LNCaP clone FGC (cell line): ENCODE results near the gene TEC.

Experiments
- DNase-seq: peaks from one replicate; pipeline ENCODE4 v3.0.0-alpha.2; 2011; ENCODE audit warnings: low read depth
- H3K4me3 ChIP-seq: 2 replicates; pipeline ENCODE4 v1.5.1; 2011; ENCODE audit warnings: mild to moderate bottlenecking, low read depth, low read length, control low read depth
- TF ChIP-seq, protein P1 (sequence below): IDR thresholded peaks from 2 replicates; pipeline ENCODE4 v1.5.1; 2012; ENCODE audit warnings: mild to moderate bottlenecking; ENCODE audit not compliant: control insufficient read depth, insufficient read depth; ENCODE audit errors: extremely low read depth

Gene TEC

DNA sequence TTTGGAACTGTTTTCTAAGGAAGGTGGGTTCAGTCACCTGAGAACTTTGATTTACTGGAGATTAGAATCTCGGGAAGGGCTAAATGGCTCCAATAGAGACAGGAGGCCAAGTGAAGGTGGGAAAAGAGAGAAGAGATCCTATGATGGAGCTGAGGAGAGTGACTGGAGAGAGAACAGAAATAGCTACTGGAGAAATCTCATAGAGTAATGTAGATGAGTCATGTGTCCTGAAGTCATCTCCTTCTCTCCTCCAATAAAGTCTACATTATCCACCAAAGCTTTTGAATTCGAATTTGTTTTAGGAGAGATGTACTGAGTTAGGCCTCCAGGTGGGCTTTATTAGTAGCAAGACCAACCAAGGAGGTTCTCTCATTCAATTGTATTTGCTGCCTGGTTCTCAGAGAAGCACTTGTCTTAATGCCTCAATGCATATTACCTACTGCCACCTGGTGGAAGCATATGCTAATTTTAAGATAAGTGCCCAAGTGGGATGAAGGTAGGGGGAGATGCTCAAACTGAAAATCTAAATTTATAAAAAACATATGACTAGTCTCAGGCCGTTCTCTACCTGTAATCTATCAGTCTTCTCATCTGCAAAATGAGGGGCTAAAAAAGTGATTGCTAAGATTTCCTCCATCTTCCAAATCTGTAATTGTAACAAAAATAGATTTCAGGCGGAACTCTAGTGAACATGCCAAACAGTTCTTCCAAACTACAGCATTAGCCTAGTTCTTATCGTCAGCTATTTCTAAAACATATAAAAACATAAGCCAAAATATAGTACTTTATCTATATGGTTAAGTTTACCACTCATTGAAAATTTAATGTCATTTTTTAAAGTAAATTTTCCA, 160.0 kb downstream of the TEC start:
- TF ChIP-seq, protein P1, sequence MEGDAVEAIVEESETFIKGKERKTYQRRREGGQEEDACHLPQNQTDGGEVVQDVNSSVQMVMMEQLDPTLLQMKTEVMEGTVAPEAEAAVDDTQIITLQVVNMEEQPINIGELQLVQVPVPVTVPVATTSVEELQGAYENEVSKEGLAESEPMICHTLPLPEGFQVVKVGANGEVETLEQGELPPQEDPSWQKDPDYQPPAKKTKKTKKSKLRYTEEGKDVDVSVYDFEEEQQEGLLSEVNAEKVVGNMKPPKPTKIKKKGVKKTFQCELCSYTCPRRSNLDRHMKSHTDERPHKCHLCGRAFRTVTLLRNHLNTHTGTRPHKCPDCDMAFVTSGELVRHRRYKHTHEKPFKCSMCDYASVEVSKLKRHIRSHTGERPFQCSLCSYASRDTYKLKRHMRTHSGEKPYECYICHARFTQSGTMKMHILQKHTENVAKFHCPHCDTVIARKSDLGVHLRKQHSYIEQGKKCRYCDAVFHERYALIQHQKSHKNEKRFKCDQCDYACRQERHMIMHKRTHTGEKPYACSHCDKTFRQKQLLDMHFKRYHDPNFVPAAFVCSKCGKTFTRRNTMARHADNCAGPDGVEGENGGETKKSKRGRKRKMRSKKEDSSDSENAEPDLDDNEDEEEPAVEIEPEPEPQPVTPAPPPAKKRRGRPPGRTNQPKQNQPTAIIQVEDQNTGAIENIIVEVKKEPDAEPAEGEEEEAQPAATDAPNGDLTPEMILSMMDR, result peak; percentile 80
- no peak overlapping the region for H3K4me3 ChIP-seq
- DNase-seq, result no peak

DNA sequence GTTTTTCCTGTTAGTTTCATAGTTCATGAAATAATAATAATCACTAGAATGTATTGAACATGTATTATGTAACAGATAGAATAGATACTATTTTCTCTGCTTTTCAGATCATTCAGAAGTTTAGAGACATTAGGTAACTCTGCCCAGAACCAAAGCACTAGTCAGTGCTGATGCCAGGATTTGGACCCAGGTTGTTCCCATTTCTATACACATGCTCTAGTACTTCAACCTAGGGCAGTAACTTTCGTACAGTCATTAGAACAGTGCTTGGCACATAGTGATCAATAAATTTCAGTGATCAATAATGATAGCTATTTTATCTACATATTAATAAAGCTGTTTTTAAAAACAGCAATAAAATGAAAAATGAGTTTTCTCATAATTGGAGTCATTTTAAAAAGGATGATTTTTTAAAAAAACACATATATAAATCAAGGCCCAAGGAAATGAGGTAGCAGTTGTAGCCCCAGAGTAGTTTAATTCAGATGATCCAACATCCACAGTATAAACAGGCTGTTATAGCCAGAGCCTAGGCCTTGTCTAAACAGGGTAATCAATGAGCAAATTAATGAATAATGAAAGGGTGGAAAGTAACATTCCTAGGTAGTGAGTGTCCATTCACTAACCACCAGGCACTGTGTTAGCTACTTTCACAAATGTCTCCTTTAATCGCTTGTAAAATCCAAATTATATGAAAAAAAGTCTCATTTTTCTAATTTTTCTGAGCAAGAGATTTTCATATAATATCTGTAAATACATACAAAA, 161.1 kb downstream of the TEC start:
- no peak for DNase-seq
- no peak overlapping the region for H3K4me3 ChIP-seq
- TF ChIP-seq, protein P1, result no peak

DNA sequence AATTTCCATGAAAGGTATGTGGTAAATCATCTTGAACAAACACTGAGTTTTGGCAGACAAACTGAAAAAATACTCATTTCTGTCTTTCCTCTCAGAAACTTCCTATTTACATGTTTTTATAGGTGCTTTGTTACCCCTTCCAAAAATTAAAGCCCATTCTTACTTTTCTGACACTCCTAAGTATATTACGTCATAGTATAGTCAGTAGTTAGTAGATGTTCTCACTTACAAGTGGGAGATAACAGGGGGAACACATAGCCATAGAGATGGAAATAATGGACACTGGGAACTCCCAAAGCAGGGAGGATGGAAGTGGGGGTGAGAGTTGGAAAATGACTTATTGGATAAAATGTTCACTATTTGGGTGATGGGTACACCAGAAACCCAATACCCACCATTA, 164.4 kb downstream of the TEC start:
- TF ChIP-seq, protein P1, result no peak
- no peak for DNase-seq
- no peak overlapping the region for H3K4me3 ChIP-seq

DNA sequence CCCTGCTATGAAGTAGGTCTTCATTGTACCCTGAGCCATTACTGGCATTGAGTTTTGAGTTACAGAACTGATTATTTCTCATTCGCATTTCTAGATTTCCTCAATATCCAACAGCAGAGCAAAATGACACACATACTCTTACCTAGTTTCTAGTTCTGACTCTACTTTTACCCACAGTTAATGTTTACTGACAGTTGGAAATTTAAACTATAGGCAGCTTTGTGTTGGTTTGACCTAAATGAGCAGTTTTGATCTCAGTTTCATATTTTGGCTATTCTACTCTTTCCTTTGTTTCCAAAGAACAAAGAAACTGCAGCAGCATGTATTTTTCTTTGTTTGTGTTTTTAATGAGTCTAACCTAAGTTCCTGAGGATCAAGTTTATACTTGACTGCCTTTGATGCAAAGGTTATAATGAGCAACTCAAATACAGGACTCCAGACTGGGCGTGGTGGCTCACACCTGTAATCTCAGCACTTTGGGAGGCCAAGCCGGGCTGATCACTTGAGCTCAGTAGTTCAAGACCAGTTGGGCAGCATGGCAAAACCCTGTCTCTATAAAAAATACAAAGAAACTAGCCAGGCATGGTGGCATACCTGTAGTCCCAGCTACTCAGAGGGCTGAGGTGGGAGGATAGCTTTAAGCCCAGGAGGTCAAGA, 166.0 kb downstream of the TEC start:
- H3K4me3 ChIP-seq, result no peak overlapping the region
- TF ChIP-seq, protein P1, result no peak
- DNase-seq, result no peak

DNA sequence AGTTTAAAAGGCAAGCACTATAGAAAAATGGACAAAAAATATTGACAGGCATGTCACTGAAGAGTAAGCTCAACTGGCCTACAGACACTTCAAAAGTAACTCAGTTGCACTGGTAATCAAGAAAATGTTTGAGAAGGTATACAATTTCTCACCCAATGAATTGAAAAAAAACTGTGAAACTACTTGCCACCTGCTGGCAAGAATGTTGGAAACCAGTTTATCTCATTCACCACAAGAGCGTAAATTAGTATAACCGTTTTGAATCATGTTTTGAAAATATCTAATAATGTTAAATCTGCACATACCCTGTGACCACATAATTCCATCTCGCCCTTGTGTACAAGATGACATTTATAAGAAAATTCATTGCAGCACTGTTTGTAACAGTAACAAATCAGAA, 167.3 kb downstream of the TEC start:
- DNase-seq, result no peak
- TF ChIP-seq, protein P1, result no peak
- H3K4me3 ChIP-seq, result no peak overlapping the region

DNA sequence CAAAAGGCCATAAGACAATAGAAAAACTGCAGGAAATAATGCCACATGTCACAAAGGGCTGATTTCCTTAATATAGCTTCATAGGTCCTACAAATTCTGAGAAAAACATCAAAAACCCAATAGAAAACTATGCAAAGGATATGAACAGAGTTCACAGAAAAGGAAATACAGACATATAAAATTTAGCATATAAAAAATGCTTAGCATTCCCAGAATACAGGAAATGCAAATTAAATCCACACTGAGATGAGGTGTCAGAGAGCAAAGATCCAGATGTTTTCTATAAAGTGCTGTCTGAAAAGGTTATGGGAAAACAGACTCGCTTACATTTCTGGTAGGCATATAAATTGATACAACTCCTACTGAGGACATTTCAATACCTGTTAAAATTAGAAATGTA, 169.4 kb downstream of the TEC start:
- no peak for DNase-seq
- TF ChIP-seq, protein P1, result no peak
- no peak overlapping the region for H3K4me3 ChIP-seq
